Left ventricle myocardium inferior (tissue), 1 donor: ENCODE results near the gene TMEM212. TPM values are rescaled to one million over a fixed set of nuclear protein-coding genes. Genes with fewer than 3 reads are reported as not detected.

Experiments used
- DNase-seq: peaks from one replicate; pipeline ENCODE4 v3.0.0-alpha.2; 2020
- H3K27ac ChIP-seq: fragments of 200-600 bp; replicated peaks from 2 replicates; pipeline ENCODE4 v1.8.0; 2021
- H3K27me3 ChIP-seq: fragments of 200-600 bp; 2 replicates; pipeline ENCODE4 v1.8.0; 2021; ENCODE audit warnings: low read depth
- H3K36me3 ChIP-seq: fragments of 200-600 bp; 2 replicates; pipeline ENCODE4 v1.8.0; 2021
- H3K4me1 ChIP-seq: fragments of 200-600 bp; 2 replicates; pipeline ENCODE4 v1.8.0; 2021
- H3K4me3 ChIP-seq: fragments of 200-600 bp; 2 replicates; pipeline ENCODE4 v1.8.0; 2021; ENCODE audit warnings: mild to moderate bottlenecking, moderate library complexity
- H3K9me3 ChIP-seq: fragments of 200-600 bp; replicated peaks from 2 replicates; pipeline ENCODE4 v1.8.0; 2021
- intact Hi-C: fragments of 100-400 bp; cut with micrococcal nuclease; formaldehyde crosslinking; loops from one replicate; pipeline ENCODE4 v1.11.0; 2022
- total RNA-seq: library from RNA; stranded (reverse); fragmentation: NEBNext Ultra II Directional; extraction: Animal tissue kit (Norgen Biotek cat#: 25700); gene quantifications from one replicate; pipeline ENCODE4 v1.2.1, GENCODE V29; 2021
- TF ChIP-seq, protein P1 (sequence below): fragments of 200-600 bp; IDR thresholded peaks from 2 replicates; pipeline ENCODE4 v1.8.0; 2021; ENCODE audit warnings: antibody characterized with exemption, mild to moderate bottlenecking, borderline replicate concordance
- donor health status: DM: no; HTN: yes; CAD: no; lungs with severe emphysema.

Gene TMEM212
- total RNA-seq, 1 donor from 2014 or later, result not detected

DNA sequence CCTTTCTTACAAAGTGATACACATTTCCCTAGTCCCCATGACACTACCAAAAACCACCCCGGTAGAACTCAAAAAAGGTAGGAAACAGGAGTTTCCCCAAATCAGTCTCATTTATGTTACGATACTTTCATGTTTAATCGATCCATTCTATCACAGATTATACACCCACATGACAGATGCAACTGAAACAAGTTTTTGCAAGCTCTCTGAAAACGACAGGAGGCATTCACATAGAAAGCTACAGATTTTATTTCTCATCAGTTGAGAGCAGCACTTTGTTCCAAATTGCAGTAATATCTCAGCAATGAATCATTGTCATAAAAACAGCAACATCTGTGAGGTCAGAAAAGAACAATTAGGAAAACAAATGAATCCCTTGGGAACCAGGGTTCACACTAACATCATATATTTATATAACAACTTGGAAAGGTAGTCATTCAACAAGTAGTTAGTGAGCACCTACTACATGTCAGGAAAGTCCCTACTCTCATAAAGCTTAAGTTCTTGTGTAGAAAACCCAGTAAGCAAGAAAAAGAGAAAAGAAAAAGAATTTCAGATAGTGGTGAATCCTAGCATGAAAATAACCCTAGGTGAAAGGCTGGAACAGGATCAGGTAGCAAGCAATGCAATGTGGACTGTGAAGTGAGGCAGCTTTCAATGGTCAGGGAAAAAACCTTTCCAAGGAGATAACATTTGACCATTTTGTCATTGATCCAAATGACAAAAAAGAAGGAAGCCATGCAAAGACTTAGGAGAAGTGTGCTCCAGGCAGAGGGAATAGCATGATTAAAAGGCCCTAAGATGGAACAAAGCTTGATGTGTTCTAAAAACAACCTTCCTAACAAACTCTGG lies 41.2 kb upstream of the TMEM212 start:
- peak overlapping the region; percentile 86 for H3K27ac ChIP-seq
- peaks cover 57% of the 10 kb centered on the region for H3K4me1 ChIP-seq
- TF ChIP-seq, protein P1, sequence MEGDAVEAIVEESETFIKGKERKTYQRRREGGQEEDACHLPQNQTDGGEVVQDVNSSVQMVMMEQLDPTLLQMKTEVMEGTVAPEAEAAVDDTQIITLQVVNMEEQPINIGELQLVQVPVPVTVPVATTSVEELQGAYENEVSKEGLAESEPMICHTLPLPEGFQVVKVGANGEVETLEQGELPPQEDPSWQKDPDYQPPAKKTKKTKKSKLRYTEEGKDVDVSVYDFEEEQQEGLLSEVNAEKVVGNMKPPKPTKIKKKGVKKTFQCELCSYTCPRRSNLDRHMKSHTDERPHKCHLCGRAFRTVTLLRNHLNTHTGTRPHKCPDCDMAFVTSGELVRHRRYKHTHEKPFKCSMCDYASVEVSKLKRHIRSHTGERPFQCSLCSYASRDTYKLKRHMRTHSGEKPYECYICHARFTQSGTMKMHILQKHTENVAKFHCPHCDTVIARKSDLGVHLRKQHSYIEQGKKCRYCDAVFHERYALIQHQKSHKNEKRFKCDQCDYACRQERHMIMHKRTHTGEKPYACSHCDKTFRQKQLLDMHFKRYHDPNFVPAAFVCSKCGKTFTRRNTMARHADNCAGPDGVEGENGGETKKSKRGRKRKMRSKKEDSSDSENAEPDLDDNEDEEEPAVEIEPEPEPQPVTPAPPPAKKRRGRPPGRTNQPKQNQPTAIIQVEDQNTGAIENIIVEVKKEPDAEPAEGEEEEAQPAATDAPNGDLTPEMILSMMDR, result no peak
- intact Hi-C loops, result no loop called here
- H3K4me3 ChIP-seq, result no peak overlapping the region
- no peaks in the 10 kb centered on the region for H3K36me3 ChIP-seq
- DNase-seq, result no peak
- no peaks in the 10 kb centered on the region for H3K9me3 ChIP-seq
- H3K27me3 ChIP-seq, result no peaks in the 10 kb centered on the region

DNA sequence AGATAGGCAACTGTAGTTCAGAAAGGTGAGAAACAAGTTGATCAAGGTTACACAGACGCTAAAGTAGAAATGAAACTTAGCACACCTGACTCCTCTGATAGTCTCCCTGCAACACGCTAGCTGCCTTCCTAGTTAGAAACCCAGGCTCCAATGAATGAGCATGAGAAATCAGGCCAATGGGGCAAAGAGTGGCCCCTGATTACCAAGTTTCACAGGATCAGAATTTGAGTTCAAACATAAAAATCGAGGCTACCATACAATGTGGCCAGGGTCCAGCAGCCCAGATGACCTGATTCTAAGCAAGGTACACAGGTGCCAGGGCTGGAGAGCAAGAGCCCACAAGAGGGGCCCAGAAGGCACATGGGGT lies 40.6 kb upstream of the TMEM212 start:
- no peak for DNase-seq
- Histone ChIP-seq H3K36me3 (no peaks in the 10 kb centered on the region), H3K27me3 (no peaks in the 10 kb centered on the region), H3K4me3 (no peak overlapping the region), H3K4me1 (peaks cover 59% of the 10 kb centered on the region), H3K9me3 (no peaks in the 10 kb centered on the region), H3K27ac (peak overlapping the region; percentile 86)
- TF ChIP-seq, protein P1, result no peak
- intact Hi-C loops, result no loop called here

GRCh38 chr3:171803044-171803443 lies 40.1 kb upstream of the TMEM212 start:
- Histone ChIP-seq H3K36me3 (no peaks in the 10 kb centered on the region), H3K9me3 (no peaks in the 10 kb centered on the region), H3K4me1 (peaks cover 56% of the 10 kb centered on the region), H3K27me3 (no peaks in the 10 kb centered on the region), H3K27ac (peak overlapping the region; percentile 86), H3K4me3 (no peak overlapping the region)
- intact Hi-C loops, result no loop called here
- no peak for DNase-seq
- TF ChIP-seq, protein P1, result no peak

DNA sequence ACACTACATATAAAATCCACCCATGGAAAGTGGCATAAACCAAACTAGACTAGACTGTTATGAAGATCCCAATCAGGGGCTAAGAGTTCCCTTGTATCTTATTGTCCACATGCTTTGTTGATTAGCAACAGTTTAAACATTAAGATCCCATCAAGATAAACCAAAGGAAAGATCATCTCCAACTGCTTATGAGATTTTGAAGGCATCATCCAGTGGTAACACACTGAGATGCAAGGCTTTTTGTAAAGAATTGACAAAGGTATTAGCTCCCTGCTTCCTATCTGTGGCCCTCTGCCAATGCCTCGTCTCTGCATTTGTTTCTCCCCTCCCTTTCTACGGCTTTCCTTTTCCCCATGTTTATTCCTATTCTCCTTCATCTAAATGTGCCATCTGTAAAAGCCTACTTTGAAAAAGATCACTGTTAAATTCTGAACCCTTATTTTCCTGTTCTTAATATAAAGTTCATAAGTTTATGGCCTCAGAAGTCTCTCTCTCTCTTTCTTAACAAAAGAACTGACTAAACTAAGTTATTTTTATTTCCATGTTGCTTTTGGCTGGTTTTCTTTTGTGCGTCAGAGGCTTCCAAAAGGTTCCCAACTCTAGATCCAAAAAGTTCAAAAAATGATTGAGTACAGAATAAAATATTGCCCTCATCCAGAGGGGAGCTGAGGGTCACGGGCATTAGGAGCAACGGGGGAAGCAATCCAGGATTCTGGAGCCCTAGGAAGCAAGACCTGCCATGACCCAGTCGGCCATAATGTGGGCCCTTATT lies 38.3 kb upstream of the TMEM212 start:
- H3K4me3 ChIP-seq, result peak overlapping the region; percentile 7
- H3K27ac ChIP-seq, result peak overlapping the region; percentile 86
- TF ChIP-seq, protein P1, result no peak
- H3K27me3 ChIP-seq, result no peaks in the 10 kb centered on the region
- H3K9me3 ChIP-seq, result no peaks in the 10 kb centered on the region
- peaks cover 67% of the 10 kb centered on the region for H3K4me1 ChIP-seq
- no peaks in the 10 kb centered on the region for H3K36me3 ChIP-seq
- intact Hi-C loops, result no loop called here
- DNase-seq, result no peak

DNA sequence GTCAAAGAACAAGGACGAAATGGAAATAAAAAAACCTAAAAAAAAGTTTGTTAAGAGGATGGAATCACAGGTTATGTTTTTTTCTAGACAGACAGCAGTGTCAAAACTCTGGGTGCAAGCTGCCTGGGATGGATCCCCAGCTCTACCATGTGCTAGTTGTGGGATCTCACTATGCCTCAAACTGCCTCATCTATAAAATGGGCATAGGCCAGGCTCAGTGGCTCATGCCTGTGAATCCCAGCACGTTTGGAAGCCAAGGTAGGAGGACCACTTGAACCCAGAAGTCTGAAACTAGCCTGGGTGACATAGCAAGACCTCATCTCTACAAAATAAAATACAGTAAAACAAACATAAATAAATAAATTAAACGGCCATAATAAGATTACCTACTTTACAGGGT lies 37.5 kb upstream of the TMEM212 start:
- peaks cover 74% of the 10 kb centered on the region for H3K4me1 ChIP-seq
- DNase-seq, result no peak
- TF ChIP-seq, protein P1, result no peak
- H3K27ac ChIP-seq, result peak overlapping the region; percentile 86
- intact Hi-C loops, result no loop called here
- no peaks in the 10 kb centered on the region for H3K27me3 ChIP-seq
- no peaks in the 10 kb centered on the region for H3K9me3 ChIP-seq
- H3K4me3 ChIP-seq, result no peak overlapping the region
- no peaks in the 10 kb centered on the region for H3K36me3 ChIP-seq
